ENCODE data around the gene MYLIP. TPM values are rescaled to one million over a fixed set of nuclear protein-coding genes. Genes with fewer than 3 reads are reported as not detected.

Gene MYLIP
- total and polyA plus RNA-seq, 2 of the 13 experiments (the other 11 are each of a cell fraction or from before 2014, with no cell fraction given), result 3.4 to 10.8 TPM

GRCh38 chr6:16130932-16131387, 2.1 kb downstream of the MYLIP start (continued):
- TF ChIP-seq, protein P1, sequence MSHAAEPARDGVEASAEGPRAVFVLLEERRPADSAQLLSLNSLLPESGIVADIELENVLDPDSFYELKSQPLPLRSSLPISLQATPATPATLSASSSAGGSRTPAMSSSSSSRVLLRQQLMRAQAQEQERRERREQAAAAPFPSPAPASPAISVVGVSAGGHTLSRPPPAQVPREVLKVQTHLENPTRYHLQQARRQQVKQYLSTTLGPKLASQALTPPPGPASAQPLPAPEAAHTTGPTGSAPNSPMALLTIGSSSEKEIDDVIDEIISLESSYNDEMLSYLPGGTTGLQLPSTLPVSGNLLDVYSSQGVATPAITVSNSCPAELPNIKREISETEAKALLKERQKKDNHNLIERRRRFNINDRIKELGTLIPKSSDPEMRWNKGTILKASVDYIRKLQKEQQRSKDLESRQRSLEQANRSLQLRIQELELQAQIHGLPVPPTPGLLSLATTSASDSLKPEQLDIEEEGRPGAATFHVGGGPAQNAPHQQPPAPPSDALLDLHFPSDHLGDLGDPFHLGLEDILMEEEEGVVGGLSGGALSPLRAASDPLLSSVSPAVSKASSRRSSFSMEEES (CRISPR knock-in tag; IDR thresholded peaks at IDR 0.05), result no peak
- TF ChIP-seq HNRNPUL1 (IDR thresholded peaks at IDR 0.05; ENCODE audit: low read depth, low read length), result no peak
- TF ChIP-seq ZBTB4 (CRISPR knock-in tag; IDR thresholded peaks at IDR 0.05; ENCODE audit: borderline replicate concordance), result no peak
- 0 out of 2 replicates have a peak, but pooled peaks have one; percentile 41 for TF ChIP-seq ELF4 (CRISPR knock-in tag; IDR thresholded peaks at IDR 0.05; ENCODE audit: borderline replicate concordance)
- TF ChIP-seq REPIN1 (CRISPR knock-in tag; IDR thresholded peaks at IDR 0.05; ENCODE audit: borderline replicate concordance, low read depth), result no peak
- TF ChIP-seq, protein P2, sequence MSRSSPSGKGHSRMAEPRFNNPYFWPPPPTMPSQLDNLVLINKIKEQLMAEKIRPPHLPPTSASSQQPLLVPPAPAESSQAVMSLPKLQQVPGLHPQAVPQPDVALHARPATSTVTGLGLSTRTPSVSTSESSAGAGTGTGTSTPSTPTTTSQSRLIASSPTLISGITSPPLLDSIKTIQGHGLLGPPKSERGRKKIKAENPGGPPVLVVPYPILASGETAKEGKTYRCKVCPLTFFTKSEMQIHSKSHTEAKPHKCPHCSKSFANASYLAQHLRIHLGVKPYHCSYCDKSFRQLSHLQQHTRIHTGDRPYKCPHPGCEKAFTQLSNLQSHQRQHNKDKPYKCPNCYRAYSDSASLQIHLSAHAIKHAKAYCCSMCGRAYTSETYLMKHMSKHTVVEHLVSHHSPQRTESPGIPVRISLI (CRISPR knock-in tag; IDR thresholded peaks at IDR 0.05; ENCODE audit: borderline replicate concordance), result peak; percentile 63
- peak; percentile 27; the same call in 1 of the 2 replicates for TF ChIP-seq GATAD2A (CRISPR knock-in tag; IDR thresholded peaks at IDR 0.05)
- TF ChIP-seq HOMEZ (CRISPR knock-in tag; IDR thresholded peaks at IDR 0.05; ENCODE audit: low read depth), result peak; percentile 12; the same call in 1 of the 2 replicates
- TF ChIP-seq POLR2AphosphoS5 (IDR thresholded peaks at IDR 0.05; ENCODE audit: low read depth, low read length), result no peak
- TF ChIP-seq MIXL1 (CRISPR knock-in tag; IDR thresholded peaks at IDR 0.05), result 0 out of 2 replicates have a peak, but pooled peaks have one; percentile 53
- 0 out of 2 replicates have a peak, but pooled peaks have one; percentile 25 for TF ChIP-seq ERF (CRISPR knock-in tag; IDR thresholded peaks at IDR 0.05)
- TF ChIP-seq ZNF720 (CRISPR knock-in tag; IDR thresholded peaks at IDR 0.05), result no peak
- TF ChIP-seq, protein P3, sequence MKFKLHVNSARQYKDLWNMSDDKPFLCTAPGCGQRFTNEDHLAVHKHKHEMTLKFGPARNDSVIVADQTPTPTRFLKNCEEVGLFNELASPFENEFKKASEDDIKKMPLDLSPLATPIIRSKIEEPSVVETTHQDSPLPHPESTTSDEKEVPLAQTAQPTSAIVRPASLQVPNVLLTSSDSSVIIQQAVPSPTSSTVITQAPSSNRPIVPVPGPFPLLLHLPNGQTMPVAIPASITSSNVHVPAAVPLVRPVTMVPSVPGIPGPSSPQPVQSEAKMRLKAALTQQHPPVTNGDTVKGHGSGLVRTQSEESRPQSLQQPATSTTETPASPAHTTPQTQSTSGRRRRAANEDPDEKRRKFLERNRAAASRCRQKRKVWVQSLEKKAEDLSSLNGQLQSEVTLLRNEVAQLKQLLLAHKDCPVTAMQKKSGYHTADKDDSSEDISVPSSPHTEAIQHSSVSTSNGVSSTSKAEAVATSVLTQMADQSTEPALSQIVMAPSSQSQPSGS (CRISPR knock-in tag; IDR thresholded peaks at IDR 0.05), result no peak; the same call in 1 of the 2 replicates
- TF ChIP-seq, protein P4, sequence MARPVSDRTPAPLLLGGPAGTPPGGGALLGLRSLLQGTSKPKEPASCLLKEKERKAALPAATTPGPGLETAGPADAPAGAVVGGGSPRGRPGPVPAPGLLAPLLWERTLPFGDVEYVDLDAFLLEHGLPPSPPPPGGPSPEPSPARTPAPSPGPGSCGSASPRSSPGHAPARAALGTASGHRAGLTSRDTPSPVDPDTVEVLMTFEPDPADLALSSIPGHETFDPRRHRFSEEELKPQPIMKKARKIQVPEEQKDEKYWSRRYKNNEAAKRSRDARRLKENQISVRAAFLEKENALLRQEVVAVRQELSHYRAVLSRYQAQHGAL (CRISPR knock-in tag; IDR thresholded peaks at IDR 0.05; ENCODE audit: not compliant biosample characterization), result no peak
- TF ChIP-seq NR1H2 (CRISPR knock-in tag; IDR thresholded peaks at IDR 0.05; ENCODE audit: borderline replicate concordance, low read depth), result peak; percentile 99
